ENCODE results near the gene POC1A.

GRCh38 chr3:52195291-52195597 is 41.0 kb upstream of the POC1A start:
- TF ChIP-seq CTCF (IDR thresholded peaks at IDR 0.05) (no peak), EP300 (IDR thresholded peaks at IDR 0.05) (no peak), POLR2A (IDR thresholded peaks at IDR 0.05) (no peak)
